Rectal smooth muscle tissue (tissue), 1 donor: Measurements from ENCODE around the gene ITPRIPL2.

Experiments used
- H3K27ac ChIP-seq: one replicate; pipeline ENCODE4 v1.7.0; 2013; ENCODE audit warnings: low read depth, low read length, inconsistent platforms
- H3K27me3 ChIP-seq: one replicate; pipeline ENCODE4 v1.7.0; 2013; ENCODE audit warnings: low read length; ENCODE audit not compliant: control insufficient read depth, insufficient read depth
- H3K36me3 ChIP-seq: one replicate; pipeline ENCODE4 v1.7.0; 2013; ENCODE audit warnings: low read length; ENCODE audit not compliant: control insufficient read depth, insufficient read depth
- H3K4me1 ChIP-seq: one replicate; pipeline ENCODE4 v1.7.0; 2013; ENCODE audit warnings: low read length; ENCODE audit not compliant: control insufficient read depth, insufficient read depth
- H3K4me3 ChIP-seq: one replicate; pipeline ENCODE4 v1.7.0; 2013; ENCODE audit warnings: low read length
- H3K9ac ChIP-seq: one replicate; pipeline ENCODE4 v1.7.0; 2013; ENCODE audit warnings: low read length

ITPRIPL2 gene

GRCh38 chr16:19167710-19168370 is 54.1 kb downstream of the ITPRIPL2 start, which contains the start of gene SYT17:
TSS of gene SYT17 (plus strand) at chr16:19168240. CDS start at chr16:19168647, 407 bp downstream.
- H3K4me3 ChIP-seq, result peak within 1 kb of the TSS; percentile 67
- no peak within 1 kb of the TSS for H3K27ac ChIP-seq
- H3K9ac ChIP-seq, result no peak within 1 kb of the TSS

DNA sequence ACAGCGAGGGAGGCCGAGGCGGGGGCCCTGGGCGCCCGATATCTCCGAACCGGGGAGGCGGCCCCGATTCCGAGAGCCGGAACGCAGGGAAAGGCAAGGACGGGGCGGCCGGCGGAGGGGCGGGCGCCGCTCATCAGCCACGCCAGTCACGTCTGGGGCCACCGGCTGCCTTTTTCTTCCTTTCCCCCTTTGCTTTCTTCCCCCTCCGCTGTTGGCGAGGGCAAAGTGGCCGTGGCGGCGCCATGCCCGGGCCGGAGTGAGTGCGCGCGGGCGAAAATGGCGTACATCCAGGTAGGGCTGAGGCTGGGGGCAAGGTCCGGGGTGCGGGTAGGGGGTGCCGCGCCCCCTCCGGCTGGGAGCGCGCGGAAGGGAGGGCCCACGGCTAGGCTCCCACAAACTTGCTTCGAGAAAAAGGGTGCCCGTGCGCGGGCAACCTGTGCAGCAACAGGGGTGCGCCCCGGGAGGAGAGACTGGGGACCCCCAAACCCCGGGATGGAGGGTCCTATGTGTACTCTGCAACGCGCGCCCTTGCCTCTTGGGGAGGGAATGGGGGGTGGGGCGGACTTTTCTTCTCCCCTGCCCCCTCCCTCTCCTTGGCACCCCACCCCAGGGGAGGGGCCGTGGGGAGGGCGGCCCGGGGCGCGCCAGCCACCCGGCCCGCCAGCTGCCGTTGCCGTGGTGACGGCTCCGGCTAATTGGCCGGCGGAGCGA is 54.8 kb downstream of the ITPRIPL2 start:
- no peak overlapping the region for H3K9ac ChIP-seq
- no peaks in the 10 kb centered on the region for H3K36me3 ChIP-seq

More at GRCh38 chr16:19167710-19168370, 54.1 kb downstream of the ITPRIPL2 start, which contains the start of gene SYT17:
- no peaks in the 10 kb centered on the region for H3K4me1 ChIP-seq
- no peaks in the 10 kb centered on the region for H3K36me3 ChIP-seq
- peaks cover 2% of the 10 kb centered on the region for H3K27me3 ChIP-seq

GRCh38 chr16:19169082-19169639 is 55.4 kb downstream of the ITPRIPL2 start:
- H3K4me3 ChIP-seq, result no peak overlapping the region
- no peak overlapping the region for H3K27ac ChIP-seq
- H3K4me1 ChIP-seq, result no peaks in the 10 kb centered on the region
- H3K27me3 ChIP-seq, result peaks cover 2% of the 10 kb centered on the region
- H3K36me3 ChIP-seq, result no peaks in the 10 kb centered on the region
- H3K9ac ChIP-seq, result no peak overlapping the region

More for the DNA sequence above, 54.8 kb downstream of the ITPRIPL2 start:
- peak overlapping the region; percentile 59 for H3K4me3 ChIP-seq
- H3K27ac ChIP-seq, result no peak overlapping the region
- no peaks in the 10 kb centered on the region for H3K4me1 ChIP-seq
- H3K27me3 ChIP-seq, result peaks cover 2% of the 10 kb centered on the region

- Histone ChIP-seq H3K4me1 (no peaks in the 10 kb centered on the region), H3K9ac (no peak overlapping the region), H3K4me3 (no peak overlapping the region), H3K36me3 (no peaks in the 10 kb centered on the region), H3K27ac (no peak overlapping the region), H3K27me3 (peaks cover 2% of the 10 kb centered on the region)
Observed at GRCh38 chr16:19170043-19170655, 56.4 kb downstream of the ITPRIPL2 start.
